HL-60/S4 treated with phorbol 12-myristate 13-acetate at 8.2 ng/mL for 4 days and 3 days (cell line): ENCODE data around the gene HS6ST1.
"Not testable (repeated sequence)": the region's sequence is repeated elsewhere in the genome, so short reads cannot be mapped to it uniquely, and the experiment has no call there.

Experiments
- in situ Hi-C: fragments of 300-500 bp; cut with MboI; formaldehyde crosslinking; loops from 2 replicates; pipeline ENCODE4 v1.15.0; 2022; ENCODE audit warnings: low sequenced_read_pairs

Gene HS6ST1

DNA sequence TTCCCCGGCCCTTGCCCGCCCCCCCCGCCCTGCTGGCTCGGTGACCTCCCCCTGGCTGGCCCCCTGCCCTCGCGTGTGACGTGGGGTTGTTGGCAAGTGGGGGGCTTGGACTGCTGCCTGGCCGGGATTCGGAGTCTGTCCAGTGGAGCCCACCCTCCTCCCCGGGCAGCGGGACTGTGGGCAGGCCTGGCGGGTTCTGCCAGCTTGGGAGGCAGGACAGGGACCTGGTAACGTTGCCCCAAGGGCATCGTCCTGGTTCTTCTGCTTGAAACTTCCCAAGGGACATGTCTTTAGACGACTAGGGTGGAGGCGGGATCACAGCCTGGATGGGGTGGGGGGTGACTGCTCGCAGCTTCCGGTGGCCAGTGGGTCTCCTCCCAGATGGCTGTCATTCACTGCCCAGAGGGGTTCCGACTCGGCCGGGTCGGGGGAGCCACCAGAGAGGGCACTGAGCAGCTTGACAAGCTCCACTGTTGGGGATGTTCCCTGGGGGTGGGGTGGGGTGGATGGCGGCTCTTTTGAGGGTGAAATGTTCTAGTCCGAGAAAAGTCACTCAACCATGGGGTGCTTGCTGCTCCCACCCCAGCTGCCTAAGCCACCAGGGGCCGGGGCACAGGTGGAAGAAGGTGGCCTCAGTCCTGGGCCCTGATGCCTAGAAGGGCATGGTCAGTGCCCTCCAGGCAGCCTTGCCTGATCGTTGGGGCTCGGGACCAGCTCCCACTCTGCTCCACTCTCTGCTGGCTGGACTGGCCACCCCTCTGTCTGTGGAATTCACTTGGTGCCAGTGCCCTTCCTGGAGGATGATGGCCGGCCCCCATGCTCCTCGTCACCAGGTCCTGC is 4.3 kb upstream of the HS6ST1 start:
- in situ Hi-C loops = no loop called here

- in situ Hi-C loops = no loop called here
These were observed 3.4 kb upstream of the HS6ST1 start for GRCh38 chr2:128321784-128322714.

DNA sequence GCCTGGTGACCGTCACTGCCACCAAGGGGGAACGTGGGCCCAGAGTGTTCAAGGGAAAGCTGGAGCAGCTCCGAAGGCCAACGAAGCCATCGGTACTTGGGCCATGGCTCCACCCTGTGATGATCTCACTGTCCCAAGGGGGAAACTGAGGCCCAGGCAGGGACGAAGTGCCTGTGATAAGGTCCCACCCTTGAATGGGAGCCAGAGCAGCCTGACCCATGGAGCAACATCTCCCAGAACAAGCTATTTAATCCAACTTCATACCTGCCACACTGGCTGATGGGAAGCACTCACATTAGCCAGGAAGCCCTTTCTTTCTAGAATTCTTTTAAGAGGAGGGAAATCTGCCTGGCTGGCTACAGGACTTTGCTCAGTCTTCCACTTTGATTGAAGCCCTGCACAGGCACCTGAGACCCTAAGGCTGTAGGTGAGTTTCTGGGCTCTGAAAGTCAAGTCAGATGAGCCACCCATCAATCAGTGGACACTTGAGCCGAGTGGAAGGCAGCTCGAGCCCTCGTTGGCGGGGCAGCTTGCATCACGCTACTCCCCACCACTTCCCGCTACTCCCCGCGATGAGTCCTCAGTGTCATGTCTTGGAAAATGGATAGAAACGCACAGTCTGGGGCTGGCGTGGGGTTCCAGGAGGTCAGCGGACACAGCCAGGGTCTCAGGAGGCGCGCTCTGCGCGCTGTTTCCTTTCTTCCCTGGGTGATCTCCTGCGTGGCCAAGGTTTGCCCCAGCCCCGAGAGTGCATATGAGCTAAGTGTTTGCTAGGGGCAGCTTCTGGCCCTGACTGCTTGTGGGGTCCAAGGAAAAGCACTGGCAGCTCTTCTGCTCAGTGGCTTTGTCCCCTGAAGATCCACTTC is 2.5 kb upstream of the HS6ST1 start:
- in situ Hi-C loops = no loop called here

DNA sequence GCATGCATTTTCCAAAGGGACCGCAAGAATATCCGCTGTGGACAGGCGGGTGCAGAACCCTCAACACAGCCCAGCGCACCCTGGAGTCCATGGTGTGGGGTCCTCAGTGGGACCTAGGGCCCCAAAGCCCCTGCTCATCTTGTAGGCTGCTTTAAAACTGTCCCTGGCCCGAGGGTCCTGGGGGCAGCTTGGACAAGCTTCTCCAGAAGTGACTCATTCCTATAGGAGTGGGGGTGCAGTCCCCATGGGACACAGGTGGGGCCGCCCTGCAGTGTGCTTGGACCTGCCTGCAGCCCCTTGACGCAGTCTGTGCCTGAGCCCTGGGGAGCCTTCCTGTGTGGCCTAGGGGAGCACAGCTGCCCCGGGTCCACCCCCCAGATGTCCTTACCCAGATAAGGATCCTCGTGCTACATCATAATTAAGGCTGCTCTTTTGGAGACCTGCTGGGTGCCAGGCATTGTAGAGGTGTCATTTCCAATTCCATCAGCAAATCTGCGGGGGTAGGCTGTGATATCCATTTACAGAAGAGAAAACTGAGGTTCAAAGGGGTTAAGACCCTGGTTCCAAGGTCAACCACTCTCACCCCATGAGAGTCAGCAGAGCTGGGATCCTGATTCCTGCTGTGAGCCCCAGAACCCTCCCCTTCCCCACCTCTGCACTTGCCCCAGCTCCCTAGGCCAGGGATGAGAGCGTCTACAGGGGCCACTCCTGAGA is 1.7 kb upstream of the HS6ST1 start:
- in situ Hi-C loops = no loop called here

DNA sequence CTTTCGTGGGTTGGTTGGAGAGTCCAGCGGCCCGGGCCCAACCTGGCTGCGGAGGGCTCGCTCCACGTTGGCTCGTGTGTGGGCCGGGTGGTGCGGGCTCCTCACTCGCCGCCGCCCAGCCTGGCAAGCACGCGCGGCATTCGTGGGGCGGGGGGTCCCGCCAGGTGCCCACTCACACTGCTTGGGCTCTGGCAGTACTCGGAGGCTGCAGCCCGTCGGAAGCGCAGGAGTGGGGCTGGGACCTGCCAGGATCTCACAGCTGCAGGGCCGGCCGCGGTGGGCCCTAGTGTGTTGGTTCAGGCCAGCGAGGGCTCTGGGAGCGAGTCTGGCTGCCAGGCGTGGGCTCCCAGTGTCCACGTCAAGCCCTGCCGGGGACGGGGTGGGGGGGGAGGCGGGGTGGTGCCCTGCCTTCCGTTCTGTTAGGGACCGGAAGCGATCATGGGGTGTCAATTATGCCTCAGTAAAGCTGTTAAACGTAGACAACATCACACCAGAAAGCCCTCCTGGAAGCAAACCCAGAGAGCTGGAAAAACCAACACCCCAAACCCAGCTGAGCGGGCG is 1.0 kb upstream of the HS6ST1 start:
- in situ Hi-C loops = no loop called here

DNA sequence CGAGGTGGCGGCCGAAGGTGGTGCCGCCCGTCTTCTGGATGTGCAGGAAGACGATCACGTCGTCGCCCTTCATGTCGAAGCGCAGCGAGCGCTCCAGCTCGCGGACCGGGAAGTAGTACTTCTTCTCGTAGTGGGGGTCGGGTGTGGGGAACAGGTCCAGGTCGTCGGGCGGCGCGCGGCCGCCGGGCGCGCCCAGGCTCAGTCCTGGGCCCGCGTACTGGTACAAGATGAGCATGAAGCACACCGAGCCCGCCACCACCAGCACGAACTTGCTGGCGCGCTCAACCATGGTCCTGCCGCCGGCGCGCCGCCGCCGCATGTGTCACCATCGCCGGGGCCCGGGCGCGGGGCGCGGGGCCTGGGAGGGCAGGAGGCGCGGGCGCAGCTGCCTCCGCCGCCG is 423 bp downstream of the HS6ST1 start:
- in situ Hi-C loops = not testable (repeated sequence)

DNA sequence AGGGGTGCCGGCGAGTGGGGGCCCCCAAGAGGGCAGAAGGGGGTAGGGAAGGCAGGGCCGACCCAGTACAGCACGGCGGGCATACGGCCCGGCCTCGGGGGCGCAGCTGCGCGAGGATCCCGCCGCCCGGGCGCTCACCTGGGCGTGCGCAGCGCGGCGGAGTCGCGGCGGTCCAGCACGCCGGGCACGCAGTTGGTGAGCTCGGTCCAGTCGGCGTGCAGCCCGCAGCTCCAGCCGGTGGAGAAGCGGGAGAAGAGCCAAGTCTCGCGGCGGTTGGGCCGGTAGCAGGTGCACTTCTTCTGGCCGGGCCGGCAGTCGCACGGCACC is 806 bp downstream of the HS6ST1 start:
- in situ Hi-C loops = not testable (repeated sequence)

DNA sequence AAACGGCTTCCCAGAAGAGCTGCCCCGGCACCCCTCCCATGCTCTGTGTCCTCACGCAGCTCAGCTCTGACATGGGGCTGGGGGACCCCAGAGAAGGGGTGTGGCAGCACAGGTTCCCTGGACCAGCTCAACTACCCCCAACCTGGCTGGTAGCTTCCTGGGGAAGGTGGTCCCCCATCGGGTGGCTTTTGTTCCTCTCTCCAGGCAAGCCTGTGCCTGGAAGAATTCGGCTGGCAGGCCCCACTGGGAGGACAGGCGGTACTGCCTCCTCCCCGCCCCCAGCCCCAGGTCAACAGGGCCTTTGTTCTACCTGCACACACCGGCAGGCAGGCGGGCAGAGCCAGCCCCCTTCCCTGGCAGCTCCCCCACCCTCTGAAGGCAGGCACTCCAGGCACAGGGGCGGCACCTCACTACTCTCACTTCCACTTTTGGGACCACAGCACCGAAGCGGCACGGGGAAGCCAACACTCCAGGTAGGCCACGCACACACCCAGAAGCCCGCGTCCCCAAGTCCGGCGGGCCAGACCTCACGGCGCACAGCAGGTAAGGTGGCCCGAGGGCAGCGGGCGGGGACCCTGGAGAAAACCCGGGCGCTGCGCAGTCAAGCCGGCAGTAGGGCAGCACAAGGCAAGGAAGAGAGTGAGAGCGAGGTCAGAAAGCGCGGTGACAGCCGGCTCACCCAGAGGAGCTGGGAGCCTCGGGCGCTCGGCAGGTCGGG is 1.3 kb downstream of the HS6ST1 start:
- in situ Hi-C loops = no loop called here

DNA sequence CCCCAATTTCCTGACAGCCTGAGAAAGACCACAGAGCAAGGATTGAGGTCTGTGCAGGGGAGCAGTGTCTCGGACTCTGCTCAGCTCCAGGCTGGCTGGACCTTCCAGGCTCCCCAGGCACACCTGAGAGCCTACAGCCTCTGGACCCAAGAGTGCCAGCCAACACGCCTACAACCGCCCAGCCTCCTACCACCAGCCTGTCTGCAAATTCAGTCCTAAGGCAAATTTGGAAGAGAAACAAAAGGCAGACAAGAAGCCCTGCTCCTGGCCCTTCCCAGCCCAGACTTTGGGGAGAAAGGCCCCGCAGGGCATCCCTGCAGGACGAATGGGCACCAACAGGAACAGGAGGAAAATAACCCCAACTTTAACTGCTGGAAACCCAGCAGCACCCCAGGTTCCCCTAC is 1.9 kb downstream of the HS6ST1 start:
- in situ Hi-C loops = no loop called here

- in situ Hi-C loops = no loop called here
These were observed 2.6 kb downstream of the HS6ST1 start for GRCh38 chr2:128315829-128316776.

- in situ Hi-C loops = no loop called here
These were observed 3.4 kb downstream of the HS6ST1 start for GRCh38 chr2:128315122-128315828.

DNA sequence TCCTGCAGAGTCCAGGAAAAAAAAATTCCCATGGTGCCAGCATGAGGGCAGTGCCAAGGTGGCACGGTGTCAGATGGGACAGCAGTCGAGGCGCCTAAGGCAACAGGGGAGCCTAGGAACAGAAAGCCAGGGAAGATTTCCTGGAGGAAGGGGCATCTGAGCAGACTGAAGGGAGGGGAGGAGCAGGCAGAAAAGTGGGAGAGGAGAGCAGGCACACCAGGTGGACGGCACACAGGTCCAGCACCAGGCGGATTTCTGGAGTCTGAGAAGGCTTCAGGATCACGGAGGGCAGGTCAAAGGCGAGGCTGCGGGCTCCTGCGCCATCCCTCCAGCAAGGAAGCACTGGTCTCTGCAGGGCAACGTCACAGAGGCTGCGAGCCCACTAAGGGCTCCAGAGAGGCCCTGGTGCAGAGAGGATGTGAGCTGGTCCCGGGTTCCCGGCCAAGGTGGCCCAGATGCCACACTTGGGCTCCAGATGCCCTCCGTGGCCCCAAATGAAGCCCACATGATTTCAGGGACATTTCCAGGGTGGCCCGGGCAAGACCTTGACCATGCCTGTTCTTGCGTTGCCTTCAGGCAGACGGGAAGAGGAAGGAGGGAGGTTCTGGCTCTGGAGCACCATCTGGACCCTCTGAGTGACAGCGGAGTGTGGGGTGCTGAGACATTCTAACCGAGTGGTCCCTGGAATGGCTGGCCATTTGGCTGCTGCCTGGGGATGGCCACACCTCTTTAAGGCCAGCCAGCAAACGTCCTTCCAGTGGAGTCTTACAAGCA is 4.1 kb downstream of the HS6ST1 start:
- in situ Hi-C loops = no loop called here

DNA sequence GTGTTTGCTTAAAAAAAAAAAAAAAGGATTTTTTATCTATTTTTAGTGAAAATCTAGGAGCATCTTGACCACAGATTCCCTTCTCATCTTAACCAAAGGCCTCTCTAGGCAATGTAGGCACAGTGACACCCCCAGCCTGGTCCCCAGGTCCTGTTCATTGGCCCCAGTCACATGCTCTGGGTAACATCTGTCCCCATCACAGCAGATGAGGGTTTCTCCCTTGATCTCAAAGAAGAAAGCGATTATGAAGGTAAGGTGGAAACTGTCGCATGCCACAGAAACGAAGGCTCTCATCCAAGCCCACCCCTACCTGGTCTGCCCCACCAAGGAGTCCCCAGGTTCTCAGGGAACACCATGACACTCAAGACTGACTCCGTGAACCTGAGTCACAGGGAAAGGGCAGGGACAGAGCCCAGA is 4.7 kb downstream of the HS6ST1 start:
- in situ Hi-C loops = no loop called here

GRCh38 chr2:128313091-128313836 is 5.4 kb downstream of the HS6ST1 start:
- in situ Hi-C loops = no loop called here

DNA sequence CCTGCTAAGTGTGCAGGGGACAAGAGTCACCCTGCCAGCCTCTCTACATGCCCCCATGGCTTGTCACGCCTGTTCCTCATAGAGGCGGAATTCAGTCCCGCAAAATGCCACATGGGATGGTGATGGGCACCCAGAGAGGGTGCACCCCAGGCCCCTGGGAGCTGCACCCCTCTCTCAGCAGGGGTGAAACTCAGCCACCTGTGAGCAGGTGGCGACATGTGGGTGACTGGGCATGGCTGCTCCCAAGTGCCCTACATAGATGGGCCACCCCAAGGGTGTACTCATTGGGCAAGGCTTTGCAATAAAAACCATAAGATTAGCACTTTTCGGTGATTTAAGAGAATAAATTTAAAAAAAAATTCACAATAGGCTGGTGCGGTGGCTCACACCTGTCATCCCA is 6.3 kb downstream of the HS6ST1 start:
- in situ Hi-C loops = no loop called here

DNA sequence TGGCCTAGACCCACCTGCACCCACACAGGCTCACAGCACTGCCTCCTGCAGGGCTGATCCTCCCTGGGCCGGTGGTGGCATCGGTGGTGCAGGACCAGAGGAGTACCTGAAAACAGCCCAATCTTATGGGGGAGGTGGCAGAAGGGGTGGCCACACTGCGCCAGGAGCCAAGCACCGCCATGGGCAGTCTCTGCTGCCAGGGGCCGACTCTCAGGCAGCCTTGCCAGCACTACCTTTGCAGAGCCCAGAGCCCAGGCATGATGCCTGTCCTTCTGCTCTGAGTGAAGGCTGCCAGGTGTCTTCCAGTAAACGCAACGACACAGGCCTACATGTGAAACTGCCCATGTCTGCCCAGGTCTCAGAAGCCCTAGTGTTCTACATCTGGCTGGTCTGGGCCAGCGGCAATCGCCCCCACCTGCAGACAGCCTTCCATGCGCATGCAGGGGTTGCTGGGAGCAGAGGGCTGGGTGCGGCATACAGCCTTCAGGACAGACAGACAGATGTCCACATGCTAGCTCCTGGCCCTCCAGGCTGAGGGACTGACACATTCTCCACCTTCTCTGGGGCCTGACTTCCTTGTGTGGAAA is 6.8 kb downstream of the HS6ST1 start:
- in situ Hi-C loops = no loop called here
